Pulmonary artery endothelial cell (primary cell): Measurements from ENCODE around the gene NOL8. TPM values are rescaled to one million over a fixed set of nuclear protein-coding genes. Genes with fewer than 3 reads are reported as not detected.
A peak's percentile ranks its signal among the peaks of the same experiment; 100 is the strongest.

ENCODE experiments used
- DNase-seq: peaks from one replicate; pipeline ENCODE4 v3.0.0-alpha.2; 2011; ENCODE audit warnings: low read depth, low spot score
- total RNA-seq: library from RNA; depleted of rRNA; stranded (reverse); fragments of >200 nt; gene quantifications from 2 replicates; pipeline ENCODE4 v1.2.3, GENCODE V29; 2014

NOL8 gene
- total RNA-seq, 1 donor from 2014 or later, result 20.4 TPM

- no peak for DNase-seq
Observed at GRCh38 chr9:92312887-92313623, 12.1 kb downstream of the NOL8 start.

DNA sequence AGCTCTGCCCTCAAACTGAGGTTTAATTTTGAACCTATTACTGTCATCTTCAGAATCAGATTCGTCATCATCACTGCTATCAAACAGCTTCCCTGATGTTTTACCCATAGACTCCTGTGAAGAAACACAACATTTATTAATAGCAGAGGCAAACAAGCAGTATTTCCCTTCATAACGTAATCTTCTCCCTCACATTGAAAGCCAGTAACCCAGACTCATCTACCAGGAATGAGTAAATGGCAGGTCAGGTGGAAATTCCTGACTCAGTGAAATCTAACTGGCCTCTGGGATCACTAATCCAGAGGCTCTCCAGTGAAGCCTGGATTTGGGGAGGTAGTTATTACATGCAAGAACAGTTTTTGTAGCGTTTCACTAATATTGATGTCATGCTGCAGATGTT is 14.6 kb downstream of the NOL8 start:
- DNase-seq, result no peak

- DNase-seq, result no peak
Observed at GRCh38 chr9:92308893-92309292, 16.3 kb downstream of the NOL8 start.

DNA sequence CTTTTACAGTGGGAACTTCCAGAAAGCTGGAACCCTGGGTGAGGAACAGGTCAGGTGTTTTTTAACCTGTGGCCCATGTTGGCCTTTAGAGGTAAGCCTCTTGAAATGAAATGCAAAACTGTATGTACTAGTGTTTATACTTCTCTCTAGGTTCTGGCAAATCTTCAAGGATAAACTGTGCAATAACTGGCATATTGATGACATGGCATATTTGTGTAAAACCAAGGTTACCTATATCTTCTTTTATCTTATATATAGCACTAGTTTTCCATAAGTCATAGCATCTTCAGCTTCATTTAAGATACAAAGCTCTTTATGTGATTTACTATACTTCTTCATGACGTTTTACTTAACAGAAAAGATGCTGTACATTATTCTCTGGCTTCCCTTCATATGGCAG is 24.2 kb downstream of the NOL8 start:
- no peak for DNase-seq

GRCh38 chr9:92299116-92299515 is 26.0 kb downstream of the NOL8 start:
- DNase-seq, result no peak

DNA sequence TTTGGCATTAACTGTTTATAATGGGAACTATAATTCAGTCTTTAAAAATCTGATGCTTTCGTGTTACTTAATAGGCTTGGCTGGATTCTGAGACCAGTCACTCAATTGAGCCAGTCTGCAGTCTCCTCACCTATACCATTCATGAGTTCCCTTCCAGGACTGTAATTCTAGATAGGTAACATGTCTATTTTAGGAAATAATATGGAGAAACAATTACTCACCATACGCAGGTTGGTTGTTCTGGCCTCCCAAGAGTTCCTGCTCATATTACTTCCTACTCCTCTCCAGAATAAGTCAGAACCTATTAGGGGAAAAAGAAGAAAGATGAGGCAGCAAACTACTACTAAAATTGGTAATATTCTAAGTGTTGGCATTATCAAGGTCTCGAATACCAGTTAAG is 27.1 kb downstream of the NOL8 start:
- DNase-seq, result no peak

- DNase-seq, result no peak
Observed at GRCh38 chr9:92297611-92298010, 27.5 kb downstream of the NOL8 start.

GRCh38 chr9:92295827-92296258 is 29.3 kb downstream of the NOL8 start:
- DNase-seq, result no peak

DNA sequence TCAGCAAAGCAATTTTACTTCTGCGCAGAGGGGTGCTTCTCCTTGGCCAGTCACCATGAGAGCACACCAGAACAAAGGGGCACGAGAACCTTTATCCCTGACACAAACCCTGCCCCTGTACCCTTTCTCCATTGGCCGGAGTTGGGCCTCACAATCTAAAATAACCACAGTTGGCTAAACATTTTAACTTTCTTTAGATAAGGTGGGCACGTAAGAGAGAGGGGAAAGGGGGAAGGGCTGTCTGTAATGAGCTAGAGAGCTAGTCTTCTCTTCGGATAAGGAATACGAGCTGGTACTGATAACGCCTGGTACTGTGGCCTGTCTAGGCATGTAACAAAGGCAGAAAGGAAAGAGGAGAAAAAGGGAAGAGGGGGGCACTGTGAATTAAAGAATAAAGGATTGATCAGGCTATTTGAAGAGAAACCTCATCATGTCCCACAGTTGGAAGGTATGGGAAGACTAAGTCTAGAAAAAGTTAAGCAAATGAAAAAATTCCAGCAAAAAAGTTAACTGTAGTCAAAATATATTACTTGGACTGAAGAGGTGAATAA is 29.8 kb downstream of the NOL8 start:
- no peak for DNase-seq

DNA sequence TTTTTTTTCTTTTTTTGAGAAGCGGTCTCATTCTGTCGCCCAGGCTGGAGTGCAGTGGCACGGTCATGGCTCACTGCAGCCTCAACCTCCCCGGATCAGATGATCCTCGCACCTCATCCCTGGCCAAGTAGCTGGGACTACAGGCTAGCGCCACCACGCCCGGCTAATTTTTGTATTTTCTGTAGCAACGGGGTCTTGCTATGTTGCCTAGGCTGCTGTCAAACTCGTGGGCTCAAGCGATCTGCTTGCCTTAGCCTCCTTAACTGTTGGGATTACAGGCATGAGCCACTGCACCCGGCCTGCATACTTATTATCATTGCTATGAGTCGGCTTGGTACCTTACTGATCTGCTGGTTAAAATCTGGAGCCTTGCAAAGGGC is 30.9 kb downstream of the NOL8 start:
- DNase-seq, result no peak

DNA sequence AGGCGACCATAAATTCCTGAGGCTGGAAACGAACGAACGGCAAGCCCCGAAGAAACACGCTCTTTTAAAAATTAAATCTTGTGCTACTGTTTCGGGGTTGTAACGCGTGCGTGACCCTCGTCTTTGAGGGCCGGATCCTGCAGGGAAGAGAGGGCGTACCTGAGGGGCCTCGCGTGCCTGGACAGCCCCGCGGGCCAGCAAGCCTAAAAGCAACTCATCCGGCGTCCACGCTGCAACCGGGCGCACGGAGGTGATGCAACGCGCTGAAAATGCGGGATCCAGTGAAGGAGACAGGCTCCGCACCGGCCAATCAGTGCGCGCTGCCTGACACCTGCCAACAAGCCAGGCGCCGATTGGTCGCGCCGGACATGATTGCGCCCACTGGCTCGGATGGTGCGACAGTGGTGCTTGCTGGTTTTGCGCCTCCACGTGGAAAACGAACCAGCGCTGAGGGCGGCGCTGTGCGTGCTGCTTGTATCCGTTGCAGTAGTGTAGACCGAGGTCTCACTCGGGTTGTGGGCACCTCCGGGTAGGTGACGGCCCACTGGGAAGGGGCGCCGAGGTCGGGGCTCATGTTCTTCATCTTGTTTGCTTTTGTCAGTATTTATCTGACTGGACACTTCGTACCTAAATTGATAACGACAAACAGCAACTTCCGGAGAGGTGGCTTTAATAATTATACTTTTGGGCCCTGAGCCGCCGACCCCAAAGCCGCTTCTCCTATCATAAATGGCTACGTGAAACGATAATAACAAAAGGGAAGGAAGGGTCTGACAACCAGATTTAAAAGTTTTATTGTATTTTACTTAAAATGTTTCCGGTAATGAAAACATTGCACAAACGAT is 31.5 kb downstream of the NOL8 start, which contains the start of gene IARS1:
Gene IARS1, minus strand, starts transcription at position 246 of the 845 bp plus-strand sequence. CDS start 4,278 bp downstream, outside the sequence.
- peak; percentile 92 for DNase-seq

- no peak for DNase-seq
Observed at GRCh38 chr9:92293075-92293354, 32.1 kb downstream of the NOL8 start.

GRCh38 chr9:92292338-92293074 is 32.6 kb downstream of the NOL8 start:
- no peak for DNase-seq

- no peak for DNase-seq
Observed at GRCh38 chr9:92291577-92291976, 33.6 kb downstream of the NOL8 start.

GRCh38 chr9:92290785-92291429 is 34.2 kb downstream of the NOL8 start:
- DNase-seq, result no peak

GRCh38 chr9:92289708-92290390 is 35.3 kb downstream of the NOL8 start:
- DNase-seq, result no peak

GRCh38 chr9:92279302-92279701 is 45.8 kb downstream of the NOL8 start:
- no peak for DNase-seq

GRCh38 chr9:92278110-92278509 is 47.0 kb downstream of the NOL8 start:
- no peak for DNase-seq

- DNase-seq, result no peak
Observed at GRCh38 chr9:92276331-92277032, 48.7 kb downstream of the NOL8 start.

DNA sequence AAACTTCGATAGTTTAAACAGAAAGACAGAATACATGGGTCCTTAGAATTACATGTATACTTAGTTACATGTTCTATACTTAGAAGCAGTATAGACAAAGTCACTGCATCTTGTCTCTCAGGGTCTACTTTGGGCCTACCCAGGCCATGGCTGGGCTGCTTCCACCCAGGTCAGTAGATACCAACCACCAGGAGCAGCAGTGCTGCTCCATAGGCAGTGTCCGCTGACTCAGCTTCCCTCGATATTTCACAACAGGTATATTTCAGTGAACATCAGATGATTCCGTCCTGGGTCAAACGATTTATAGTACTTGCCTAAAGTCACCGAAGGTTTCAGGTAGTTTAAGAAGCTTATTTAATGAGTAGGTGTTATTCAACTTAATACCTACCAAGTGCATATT is 49.6 kb downstream of the NOL8 start:
- DNase-seq, result no peak
